ENCODE measurements around the gene IFITM5.
"Not testable (repeated sequence)": the region's sequence is repeated elsewhere in the genome, so short reads cannot be mapped to it uniquely, and the experiment has no call there.

The IFITM5 gene

GRCh38 chr11:299081-299891 is at the start of gene IFITM5:
IFITM5 (minus strand) TSS chr11:299526; CDS start chr11:299490, 36 bp downstream.
- no peak for DNase-seq

- DNase-seq = no peak
Measured at GRCh38 chr11:346529-346928, 47.2 kb upstream of the IFITM5 start.

- no peak for DNase-seq
Measured at GRCh38 chr11:344836-345578, 45.7 kb upstream of the IFITM5 start.

- DNase-seq = no peak
Measured at GRCh38 chr11:342328-342727, 43.0 kb upstream of the IFITM5 start.

GRCh38 chr11:340539-341512 is 41.5 kb upstream of the IFITM5 start:
- DNase-seq = no peak

GRCh38 chr11:339963-340362 is 40.6 kb upstream of the IFITM5 start:
- no peak for DNase-seq

GRCh38 chr11:337711-338110 is 38.4 kb upstream of the IFITM5 start:
- DNase-seq = no peak

- no peak for DNase-seq
Measured at GRCh38 chr11:336659-337198, 37.4 kb upstream of the IFITM5 start.

- DNase-seq = no peak
Measured at GRCh38 chr11:335779-336658, 36.7 kb upstream of the IFITM5 start.

- no peak for DNase-seq
Measured at GRCh38 chr11:334264-334994, 35.1 kb upstream of the IFITM5 start.

- not testable (repeated sequence) for DNase-seq
Measured at GRCh38 chr11:333616-334263, 34.4 kb upstream of the IFITM5 start.

GRCh38 chr11:332651-333480 is 33.5 kb upstream of the IFITM5 start:
- DNase-seq = no peak

- DNase-seq = no peak
Measured at GRCh38 chr11:331358-332060, 32.2 kb upstream of the IFITM5 start.

GRCh38 chr11:330694-331357 is 31.5 kb upstream of the IFITM5 start:
- peak; percentile 47 for DNase-seq

GRCh38 chr11:330307-330693 is 31.0 kb upstream of the IFITM5 start:
- DNase-seq = no peak

- DNase-seq = no peak
Measured at GRCh38 chr11:329886-330253, 30.5 kb upstream of the IFITM5 start.

- not testable (repeated sequence) for DNase-seq
Measured at GRCh38 chr11:328516-329100, 29.3 kb upstream of the IFITM5 start.

GRCh38 chr11:328012-328411 is 28.7 kb upstream of the IFITM5 start:
- no peak for DNase-seq
